HFFc6 (cell line): ENCODE data around the gene RPS27. TPM values are rescaled to one million over a fixed set of nuclear protein-coding genes. Genes with fewer than 3 reads are reported as not detected.
A peak's percentile ranks its signal among the peaks of the same experiment; 100 is the strongest.
"Not testable (repeated sequence)": the region's sequence is repeated elsewhere in the genome, so short reads cannot be mapped to it uniquely, and the experiment has no call there.

Experiments
- DNase-seq: peaks from one replicate; pipeline ENCODE4 v3.0.0-alpha.2; 2018
- H3K27ac Mint-ChIP-seq: 2 replicates; pipeline ENCODE4 v1.8.0; 2020; ENCODE audit warnings: mild to moderate bottlenecking, mixed read lengths
- H3K27me3 Mint-ChIP-seq: 2 replicates; pipeline ENCODE4 v1.8.0; 2021; ENCODE audit warnings: mild to moderate bottlenecking, moderate library complexity, mixed read lengths; ENCODE audit not compliant: insufficient read depth
- H3K36me3 Mint-ChIP-seq: 2 replicates; pipeline ENCODE4 v1.8.0; 2021; ENCODE audit warnings: low read depth, mixed read lengths
- H3K4me1 Mint-ChIP-seq: 2 replicates; pipeline ENCODE4 v1.8.0; 2020; ENCODE audit warnings: low read depth, mixed read lengths
- H3K4me3 Mint-ChIP-seq: 2 replicates; pipeline ENCODE4 v1.8.0; 2020; ENCODE audit warnings: mild to moderate bottlenecking, moderate library complexity, mixed read lengths
- H3K9me3 Mint-ChIP-seq: 2 replicates; pipeline ENCODE4 v1.8.0; 2020; ENCODE audit warnings: mild to moderate bottlenecking, mixed read lengths
- CTCF ChIP-seq: fragments of 200-600 bp; sonication (generic); IDR thresholded peaks from 2 replicates; pipeline ENCODE4 v1.5.0; 2021; ENCODE audit warnings: antibody characterized with exemption, mild to moderate bottlenecking
- total RNA-seq, 6 experiments: library from RNA; stranded (reverse); fragmentation: NEBNext Ultra II Directional; extraction: Animal tissue kit (Norgen Biotek cat#: 25700); gene quantifications; 2 replicates in 1 of 6; 3 replicates in 5 of 6; pipeline ENCODE4 v1.2.3, GENCODE V29; 2021

Gene RPS27
- total RNA-seq, 6 experiments from 2014 or later = 954 to 1,562 (median 1,206) TPM

GRCh38 chr1:153973525-153973924, 17.0 kb upstream of the RPS27 start:
- Mint-ChIP-seq H3K4me1 (peaks cover 26% of the 10 kb centered on the region), H3K9me3 (no peaks in the 10 kb centered on the region), H3K27ac (peak overlapping the region; percentile 13; the same call in 1 of the 2 replicates), H3K36me3 (peaks cover 27% of the 10 kb centered on the region), H3K4me3 (no peak overlapping the region), H3K27me3 (peaks cover 8% of the 10 kb centered on the region)
- no peak for DNase-seq
- TF ChIP-seq CTCF = no peak

DNA sequence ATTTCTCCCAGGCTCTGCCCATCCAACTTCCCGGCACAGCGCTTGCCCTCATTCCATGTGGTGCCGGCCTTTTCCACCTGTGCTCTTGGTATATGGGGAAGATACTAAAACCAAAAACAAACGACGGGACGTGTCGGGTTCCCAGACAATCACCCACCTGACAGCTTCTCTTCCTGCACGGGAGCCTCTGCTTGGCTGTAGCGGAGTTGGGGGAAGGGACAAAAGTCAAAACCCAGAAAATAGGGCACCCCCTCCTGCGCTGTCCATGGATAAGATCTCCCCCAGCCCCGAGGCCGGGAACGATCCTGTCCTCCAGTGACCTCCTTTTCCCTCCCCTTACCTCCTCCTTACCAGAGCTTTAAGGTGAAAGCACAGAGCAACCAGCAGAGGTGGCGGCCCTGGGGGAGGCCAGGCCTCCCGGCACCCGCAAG, 13.7 kb upstream of the RPS27 start:
- no peak for DNase-seq
- peaks cover 26% of the 10 kb centered on the region for H3K4me1 Mint-ChIP-seq
- no peak for TF ChIP-seq CTCF
- no peaks in the 10 kb centered on the region for H3K9me3 Mint-ChIP-seq
- peak overlapping the region; percentile 98 for H3K4me3 Mint-ChIP-seq
- peaks cover 8% of the 10 kb centered on the region for H3K27me3 Mint-ChIP-seq
- H3K36me3 Mint-ChIP-seq = peaks cover 38% of the 10 kb centered on the region
- peak overlapping the region; percentile 87 for H3K27ac Mint-ChIP-seq

DNA sequence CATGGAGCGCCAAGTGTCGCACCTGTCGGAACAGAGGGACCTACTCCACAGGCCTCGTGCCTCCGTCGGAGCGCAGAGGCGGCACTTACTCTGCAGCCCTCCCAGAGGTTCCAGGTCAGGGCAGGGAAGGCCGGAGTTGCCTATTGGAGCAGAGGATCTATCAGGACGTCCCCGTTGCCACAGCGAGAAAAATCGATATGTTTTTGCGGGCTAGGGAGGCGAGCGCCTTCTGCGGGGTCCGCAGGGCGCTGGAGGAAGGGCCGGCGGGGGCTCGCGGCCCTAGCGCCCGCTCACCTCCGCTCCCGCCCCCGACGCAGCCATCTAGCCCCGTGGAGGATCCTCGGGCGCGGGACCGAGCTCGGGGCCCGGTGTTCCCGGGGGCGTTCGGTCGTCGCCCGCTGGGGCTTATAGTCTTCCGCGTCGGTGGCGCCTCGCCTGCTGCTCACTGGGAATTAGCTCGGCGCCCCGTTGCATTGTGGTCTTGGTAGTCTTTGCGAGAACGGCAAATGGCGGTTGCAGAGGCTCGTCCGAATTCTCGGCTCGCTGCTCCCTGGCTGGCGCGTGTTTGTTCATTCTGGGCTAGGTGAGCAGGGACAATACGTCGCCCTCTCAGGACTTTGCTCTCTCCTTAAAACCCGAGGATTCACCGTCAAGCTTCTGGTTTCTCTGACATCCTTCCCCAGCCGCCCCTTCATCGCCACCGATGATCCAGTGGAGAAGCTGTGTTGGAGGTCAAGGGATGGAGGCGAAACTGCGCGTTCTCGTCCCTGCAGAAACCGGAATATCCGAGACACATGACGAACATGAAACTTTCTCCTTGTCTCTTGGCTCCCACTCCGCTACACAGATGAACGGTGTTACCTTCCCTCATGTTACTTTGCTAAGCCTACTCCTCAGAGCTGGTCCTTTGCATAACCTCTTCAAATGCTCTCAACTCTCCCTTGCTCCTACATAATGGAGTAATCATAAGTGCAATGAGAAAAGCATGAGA, 13.0 kb upstream of the RPS27 start, which contains the start of gene JTB:
Gene JTB (minus strand): TSS at position 425 of the 991 bp plus-strand sequence. CDS start 422 bp downstream, at position 3.
- Mint-ChIP-seq H3K36me3 (peaks cover 45% of the 10 kb centered on the region), H3K27me3 (peaks cover 8% of the 10 kb centered on the region), H3K27ac (peak within 1 kb of the TSS; percentile 89), H3K4me1 (peaks cover 26% of the 10 kb centered on the region), H3K9me3 (no peaks in the 10 kb centered on the region), H3K4me3 (peak within 1 kb of the TSS; percentile 98)
- peak; percentile 79 for DNase-seq
- no peak; the same call in 1 of the 2 replicates for TF ChIP-seq CTCF

DNA sequence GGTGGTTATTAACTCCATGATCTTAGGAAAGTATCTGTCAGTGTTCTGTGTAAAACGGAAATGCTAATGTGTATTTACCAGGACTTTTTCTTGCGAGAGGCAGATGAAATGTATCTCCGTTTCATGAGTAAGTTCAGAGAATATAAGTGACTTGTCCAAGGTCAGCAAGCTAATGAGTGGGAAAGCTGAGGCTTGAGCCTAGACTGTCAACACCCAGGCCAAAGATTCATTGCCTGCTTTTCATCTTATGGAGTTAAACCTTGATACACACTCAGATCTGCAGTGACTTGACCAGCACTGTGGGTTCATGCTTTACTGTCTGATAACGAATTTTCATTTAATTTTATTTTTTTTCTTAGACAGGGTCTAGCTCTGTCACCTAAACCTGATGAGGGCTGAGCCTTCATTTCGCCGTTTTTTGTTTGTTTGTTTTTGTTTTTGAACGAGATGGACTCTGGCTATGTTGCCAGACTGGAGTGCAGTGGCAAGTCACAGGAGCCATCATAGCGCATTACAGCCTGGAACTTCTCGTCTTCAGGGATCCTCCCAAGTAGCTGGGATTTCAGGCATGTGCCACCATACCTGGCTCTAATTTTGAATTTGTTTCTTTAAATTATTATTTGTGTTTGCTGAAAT, 12.2 kb upstream of the RPS27 start:
- H3K27ac Mint-ChIP-seq = peak overlapping the region; percentile 89
- H3K9me3 Mint-ChIP-seq = no peaks in the 10 kb centered on the region
- no peak for TF ChIP-seq CTCF
- peaks cover 51% of the 10 kb centered on the region for H3K36me3 Mint-ChIP-seq
- H3K27me3 Mint-ChIP-seq = peaks cover 5% of the 10 kb centered on the region
- peaks cover 26% of the 10 kb centered on the region for H3K4me1 Mint-ChIP-seq
- peak overlapping the region; percentile 98 for H3K4me3 Mint-ChIP-seq
- no peak for DNase-seq

DNA sequence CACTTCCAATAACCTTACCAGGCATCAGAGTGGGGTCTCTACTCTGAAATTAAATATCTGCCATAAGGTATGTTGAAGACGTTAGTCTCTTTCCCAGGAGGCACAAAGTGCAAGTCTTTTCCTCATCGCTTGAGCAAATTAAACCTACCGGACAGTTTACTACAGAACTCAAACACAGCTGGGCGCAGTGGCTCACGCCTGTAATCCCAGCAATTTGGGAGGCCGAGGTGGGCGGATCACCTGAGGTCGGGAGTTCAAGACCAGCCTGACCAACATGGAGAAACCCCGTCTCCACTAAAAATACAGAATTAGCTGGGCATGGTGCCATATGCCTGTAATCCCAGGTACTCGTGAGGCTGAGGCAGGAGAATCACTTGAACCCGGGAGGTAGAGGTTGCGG, 11.5 kb upstream of the RPS27 start:
- H3K9me3 Mint-ChIP-seq, DNase-seq, H3K4me3 Mint-ChIP-seq, H3K27me3 Mint-ChIP-seq: not testable (repeated sequence)
- Mint-ChIP-seq H3K27ac (peak overlapping the region; percentile 89; the same call in 1 of the 2 replicates), H3K36me3 (peaks cover 53% of the 10 kb centered on the region), H3K4me1 (peaks cover 27% of the 10 kb centered on the region)

GRCh38 chr1:153981735-153982134, 8.8 kb upstream of the RPS27 start:
- not testable (repeated sequence) for H3K27ac Mint-ChIP-seq, H3K9me3 Mint-ChIP-seq, H3K4me3 Mint-ChIP-seq, DNase-seq, H3K27me3 Mint-ChIP-seq
- H3K36me3 Mint-ChIP-seq = peaks cover 36% of the 10 kb centered on the region
- H3K4me1 Mint-ChIP-seq = peaks cover 34% of the 10 kb centered on the region
